ENCODE data around the gene CNNM1.

DNA sequence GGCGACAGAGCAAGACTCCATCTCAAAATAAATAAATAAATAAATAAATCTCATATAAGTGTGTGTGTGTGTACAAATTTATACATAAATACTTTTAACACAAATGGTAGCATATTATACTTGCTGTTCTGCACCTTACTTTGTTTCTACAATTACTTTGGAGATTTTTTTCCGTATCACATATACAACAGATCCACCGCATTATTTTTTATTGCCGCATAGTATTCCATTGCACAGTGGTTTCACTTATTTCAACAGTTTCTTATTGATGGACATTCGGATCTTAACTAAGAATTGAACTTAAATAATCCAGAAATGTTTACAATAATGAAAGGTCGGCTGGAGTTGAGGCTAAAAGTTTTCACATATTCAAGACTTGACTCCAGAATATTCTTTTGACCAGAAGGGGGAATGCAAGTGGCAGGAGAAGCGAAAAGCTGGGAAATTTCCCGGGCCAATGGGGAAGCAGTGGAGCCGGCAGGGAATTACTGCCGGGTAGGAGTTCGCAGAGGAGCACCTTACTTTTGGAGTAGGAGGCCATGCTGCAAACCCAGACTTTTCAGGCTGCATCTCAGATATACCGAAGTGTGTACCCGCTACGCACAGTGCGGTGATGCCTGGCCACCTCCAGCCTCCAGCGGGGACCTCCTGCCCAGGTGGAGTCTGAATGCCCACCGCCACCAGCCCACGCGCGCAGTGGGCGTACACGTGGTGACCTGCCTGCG, 415 bp upstream of the CNNM1 start:
- TF ChIP-seq, protein P1, sequence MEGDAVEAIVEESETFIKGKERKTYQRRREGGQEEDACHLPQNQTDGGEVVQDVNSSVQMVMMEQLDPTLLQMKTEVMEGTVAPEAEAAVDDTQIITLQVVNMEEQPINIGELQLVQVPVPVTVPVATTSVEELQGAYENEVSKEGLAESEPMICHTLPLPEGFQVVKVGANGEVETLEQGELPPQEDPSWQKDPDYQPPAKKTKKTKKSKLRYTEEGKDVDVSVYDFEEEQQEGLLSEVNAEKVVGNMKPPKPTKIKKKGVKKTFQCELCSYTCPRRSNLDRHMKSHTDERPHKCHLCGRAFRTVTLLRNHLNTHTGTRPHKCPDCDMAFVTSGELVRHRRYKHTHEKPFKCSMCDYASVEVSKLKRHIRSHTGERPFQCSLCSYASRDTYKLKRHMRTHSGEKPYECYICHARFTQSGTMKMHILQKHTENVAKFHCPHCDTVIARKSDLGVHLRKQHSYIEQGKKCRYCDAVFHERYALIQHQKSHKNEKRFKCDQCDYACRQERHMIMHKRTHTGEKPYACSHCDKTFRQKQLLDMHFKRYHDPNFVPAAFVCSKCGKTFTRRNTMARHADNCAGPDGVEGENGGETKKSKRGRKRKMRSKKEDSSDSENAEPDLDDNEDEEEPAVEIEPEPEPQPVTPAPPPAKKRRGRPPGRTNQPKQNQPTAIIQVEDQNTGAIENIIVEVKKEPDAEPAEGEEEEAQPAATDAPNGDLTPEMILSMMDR (conservative IDR thresholded peaks at IDR 0.05 in 1 of 2, IDR thresholded peaks at IDR 0.05 in 1 of 2; ENCODE audit: extremely low read depth in 1 of 2, insufficient read depth in 1 of 2, low read depth in 1 of 2, low read length in 2 of 2), result no peak
- TF ChIP-seq EZH2 (IDR thresholded peaks at IDR 0.05; ENCODE audit: borderline replicate concordance, low read length), result no peak
